HepG2 (cell line): ENCODE measurements around the gene RHOT2. TPM values are rescaled to one million over a fixed set of nuclear protein-coding genes. Genes with fewer than 3 reads are reported as not detected.

Experiments used
- BHLHE40 ChIP-seq: IDR thresholded peaks from 2 replicates; pipeline ENCODE4 v1.6.1; 2011; ENCODE audit warnings: low read length, improper control_type of control experiment
- BRF2 ChIP-seq: sonication (generic); formaldehyde crosslinking; IDR thresholded peaks from 2 replicates; pipeline ENCODE4 v1.8.1; 2022; ENCODE audit warnings: mild to moderate bottlenecking, missing genetic modification reagents
- FOXA3 ChIP-seq: IDR thresholded peaks from 2 replicates; pipeline ENCODE4 v1.6.1; 2016; ENCODE audit warnings: missing genetic modification reagents, missing compliant biosample characterization
- FOXC1 ChIP-seq: sonication (generic); formaldehyde crosslinking; IDR thresholded peaks from 2 replicates; pipeline ENCODE4 v1.8.0; 2022; ENCODE audit warnings: mild to moderate bottlenecking, missing genetic modification reagents, borderline replicate concordance
- GATAD2A ChIP-seq: IDR thresholded peaks from 2 replicates; pipeline ENCODE4 v1.6.1; 2016
- HIVEP1 ChIP-seq: sonication (generic); formaldehyde crosslinking; IDR thresholded peaks from 2 replicates; pipeline ENCODE4 v1.4.0; 2020; ENCODE audit warnings: mild to moderate bottlenecking, missing genetic modification reagents
- NCOA5 ChIP-seq: sonication (generic); formaldehyde crosslinking; IDR thresholded peaks from 2 replicates; pipeline ENCODE4 v1.4.0; 2020; ENCODE audit warnings: missing genetic modification reagents
- NFE2L2 ChIP-seq: fragments of 150-350 bp; IDR thresholded peaks from 2 replicates; pipeline ENCODE4 v1.6.1; 2014; ENCODE audit warnings: low read length
- TCF12 ChIP-seq, 2 experiments: fragments of 450-650 bp in 1 of 2; sonication (generic) in 1 of 2; formaldehyde crosslinking in 1 of 2; IDR thresholded peaks; 2 replicates each; pipeline versions ENCODE4 v1.6.1 to v1.8.0; 2017 to 2022; ENCODE audit warnings: antibody characterized with exemption in 1 of 2, mild to moderate bottlenecking in 1 of 2, missing genetic modification reagents in 1 of 2, moderate library complexity in 1 of 2
- TEAD2 ChIP-seq: sonication (generic); formaldehyde crosslinking; IDR thresholded peaks from 2 replicates; pipeline ENCODE4 v1.9.0; 2021; ENCODE audit warnings: missing genetic modification reagents
- TEAD3 ChIP-seq: optimal IDR thresholded peaks from 2 replicates; pipeline ENCODE3; 2016; ENCODE audit warnings: borderline replicate concordance
- ZBTB10 ChIP-seq: sonication (generic); formaldehyde crosslinking; IDR thresholded peaks from 2 replicates; pipeline ENCODE4 v1.4.0; 2020; ENCODE audit warnings: missing genetic modification reagents, borderline replicate concordance
- ZBTB3 ChIP-seq: sonication (generic); formaldehyde crosslinking; IDR thresholded peaks from 2 replicates; pipeline ENCODE4 v1.4.0; 2020; ENCODE audit warnings: low read depth, mild to moderate bottlenecking, moderate library complexity, missing genetic modification reagents, borderline replicate concordance
- ZEB1 ChIP-seq: IDR thresholded peaks from 2 replicates; pipeline ENCODE4 v1.6.1; 2012; ENCODE audit warnings: mild to moderate bottlenecking, low read depth, inconsistent platforms; ENCODE audit not compliant: insufficient replicate concordance
- ZKSCAN8 ChIP-seq: IDR thresholded peaks from 2 replicates; pipeline ENCODE4 v1.6.1; 2016; ENCODE audit warnings: borderline replicate concordance, missing genetic modification reagents, missing compliant biosample characterization
- ZNF230 ChIP-seq: sonication (generic); formaldehyde crosslinking; IDR thresholded peaks from 2 replicates; pipeline ENCODE4 v1.4.0; 2020; ENCODE audit warnings: mild to moderate bottlenecking, missing genetic modification reagents
- ZNF414 ChIP-seq: sonication (generic); formaldehyde crosslinking; IDR thresholded peaks from 2 replicates; pipeline ENCODE4 v1.5.0; 2020; ENCODE audit warnings: missing genetic modification reagents
- ZNF574 ChIP-seq: sonication (generic); formaldehyde crosslinking; IDR thresholded peaks from 2 replicates; pipeline ENCODE4 v1.4.0; 2020; ENCODE audit warnings: missing genetic modification reagents
- ZNF605 ChIP-seq: sonication (generic); formaldehyde crosslinking; IDR thresholded peaks from 2 replicates; pipeline ENCODE4 v1.8.0; 2022; ENCODE audit warnings: mild to moderate bottlenecking, missing genetic modification reagents
- ZNF713 ChIP-seq: sonication (generic); formaldehyde crosslinking; IDR thresholded peaks from 2 replicates; pipeline ENCODE4 v1.4.0; 2020; ENCODE audit warnings: mild to moderate bottlenecking, missing genetic modification reagents
- ZSCAN25 ChIP-seq: sonication (generic); formaldehyde crosslinking; IDR thresholded peaks from 2 replicates; pipeline ENCODE4 v1.8.0; 2022; ENCODE audit warnings: mild to moderate bottlenecking, missing genetic modification reagents
- ZSCAN30 ChIP-seq: sonication (generic); formaldehyde crosslinking; IDR thresholded peaks from 2 replicates; pipeline ENCODE4 v1.5.0; 2020; ENCODE audit warnings: mild to moderate bottlenecking, missing genetic modification reagents
- polyA plus RNA-seq, 8 experiments: library from polyadenylated mRNA; depleted of rRNA in 3 of 8; stranded (reverse) in 7 of 8; unstranded in 1 of 8; fragments of >200 nt; fragmentation: Illumina TruSeq in 4 of 8; extraction: Trizol in 4 of 8; gene quantifications; 2 replicates each; pipeline versions ENCODE4 v1.2.1 to v1.2.3, GENCODE V29; 2011 to 2016; ENCODE audit warnings: low read depth in 4 of 8, missing spikeins in 1 of 8, mixed read lengths in 1 of 8; ENCODE audit not compliant: insufficient read depth in 1 of 8
- total RNA-seq, 5 experiments: library from RNA; depleted of rRNA; stranded (reverse); fragments of >200 nt; fragmentation: Illumina TruSeq; extraction: Trizol; gene quantifications; 2 replicates each; pipeline ENCODE4 v1.2.3, GENCODE V29; 2016; ENCODE audit warnings: low read depth in 1 of 5

RHOT2 gene
- total and polyA plus RNA-seq, 2 of the 13 experiments (the other 11 are each of a cell fraction or from before 2014, with no cell fraction given), result 63.6 to 76.9 TPM

GRCh38 chr16:636206-637080 lies 31.5 kb upstream of the RHOT2 start, which contains the start of gene METTL26 (continued):
- TF ChIP-seq TCF12 (IDR thresholded peaks at IDR 0.05) (no peak), TCF12 (CRISPR knock-in tag; IDR thresholded peaks at IDR 0.05) (0 out of 2 replicates have a peak, but pooled peaks have one; percentile 23), ZBTB3 (CRISPR knock-in tag) (no peak), TEAD3 (CRISPR knock-in tag) (peak; percentile 64), ZKSCAN8 (CRISPR knock-in tag) (no peak), ZNF414 (peak; percentile 76; the same call in 1 of the 2 replicates), NFE2L2 (no peak), BRF2 (CRISPR knock-in tag) (0 out of 2 replicates have a peak, but pooled peaks have one; percentile 45), ZSCAN25 (CRISPR knock-in tag) (no peak), ZSCAN30 (CRISPR knock-in tag) (no peak), HIVEP1 (CRISPR knock-in tag) (no peak), GATAD2A (no peak), ZBTB10 (CRISPR knock-in tag) (no peak), NCOA5 (CRISPR knock-in tag) (no peak), ZNF605 (peak; percentile 86), FOXA3 (CRISPR knock-in tag) (peak; percentile 50), BHLHE40 (peak; percentile 92), TEAD2 (CRISPR knock-in tag) (no peak), ZNF574 (CRISPR knock-in tag) (peak; percentile 96), ZNF713 (CRISPR knock-in tag) (no peak), ZEB1 (peak; percentile 72), FOXC1 (CRISPR knock-in tag) (peak; percentile 67), ZNF230 (CRISPR knock-in tag) (peak; percentile 51; the same call in 1 of the 2 replicates)
